GM21447 (cell line): ENCODE results near the gene VPS36.
"Not testable (repeated sequence)": the region's sequence is repeated elsewhere in the genome, so short reads cannot be mapped to it uniquely, and the experiment has no call there.

ENCODE experiments used
- ATAC-seq: cut with Tn5 transposase; IDR thresholded peaks from one replicate; pipeline ENCODE4 v1.9.1; 2021; ENCODE audit not compliant: unreplicated experiment

Gene VPS36

DNA sequence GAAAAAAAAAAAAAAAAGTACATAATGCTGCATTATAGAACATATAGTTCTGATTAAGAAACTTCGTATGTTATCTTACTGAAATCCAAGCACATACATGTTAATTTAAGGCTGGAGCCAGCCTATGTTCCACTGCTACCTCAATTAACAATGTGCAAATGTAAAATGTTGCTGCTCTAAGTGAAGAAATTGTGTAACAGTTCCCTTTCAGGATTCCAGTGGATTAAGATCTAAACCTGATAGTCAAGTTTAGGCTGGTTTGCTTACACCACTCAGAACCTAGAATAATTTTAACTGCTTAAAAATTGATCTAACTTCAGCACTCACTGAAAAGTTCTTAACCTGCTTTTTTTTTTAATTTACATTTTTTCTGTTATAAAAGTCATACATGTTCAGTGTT, 4.2 kb downstream of the VPS36 start:
- no peak for ATAC-seq

DNA sequence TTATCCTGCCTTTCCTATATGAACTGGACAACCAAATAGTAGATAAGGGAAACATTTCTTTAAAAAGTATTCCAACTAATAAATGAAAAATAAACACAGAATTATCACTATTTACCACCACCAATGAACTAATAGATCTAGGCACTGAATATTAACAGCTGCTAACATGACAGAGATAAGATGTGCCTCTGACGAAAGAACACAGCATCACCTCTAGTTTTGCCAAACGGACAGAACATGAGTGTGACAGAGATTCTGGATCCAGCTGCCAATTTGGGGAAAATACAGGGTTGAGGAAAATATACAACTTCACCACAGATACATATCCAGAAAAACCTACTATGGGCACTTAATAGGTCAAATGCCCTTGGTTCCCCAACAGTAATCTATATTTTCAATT, 18.0 kb downstream of the VPS36 start:
- ATAC-seq = no peak

DNA sequence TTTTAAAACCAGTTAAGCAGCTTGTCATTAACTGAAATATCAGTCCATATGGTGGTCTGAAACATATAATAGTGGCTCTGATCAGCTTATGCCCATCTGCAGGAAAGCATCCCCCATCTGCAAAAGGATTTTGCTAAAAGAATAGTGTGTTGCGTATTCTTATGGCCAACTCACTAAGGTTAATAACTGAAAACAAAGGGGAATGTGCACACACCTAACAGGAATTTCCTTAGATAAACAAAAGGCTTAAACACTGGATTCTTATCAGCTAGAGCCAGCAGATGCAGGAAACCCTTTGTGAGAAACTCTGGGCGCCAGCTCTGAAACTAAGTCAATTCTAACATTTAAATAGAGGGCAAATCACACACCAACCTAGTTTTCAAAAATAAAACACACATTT, 22.1 kb downstream of the VPS36 start:
- no peak for ATAC-seq

DNA sequence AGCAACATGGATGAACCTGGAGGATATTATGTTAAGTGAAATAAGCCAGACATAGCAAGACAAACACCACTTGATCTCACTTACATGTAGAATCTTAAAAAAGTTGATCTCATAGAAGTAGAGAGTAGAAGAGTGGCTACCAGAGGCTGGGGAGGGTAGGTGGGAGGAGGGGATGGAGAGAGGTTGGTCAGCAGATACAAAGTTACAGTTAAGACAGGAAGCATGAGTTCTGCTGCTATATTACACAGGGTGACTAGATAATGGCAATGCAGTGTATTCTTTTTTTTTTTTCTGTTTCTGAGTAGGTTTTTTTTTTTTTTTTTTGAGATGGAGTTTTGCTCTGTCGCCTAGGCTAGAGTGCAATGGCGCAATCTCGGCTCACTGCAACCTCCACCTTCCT, 29.2 kb downstream of the VPS36 start:
- no peak for ATAC-seq

DNA sequence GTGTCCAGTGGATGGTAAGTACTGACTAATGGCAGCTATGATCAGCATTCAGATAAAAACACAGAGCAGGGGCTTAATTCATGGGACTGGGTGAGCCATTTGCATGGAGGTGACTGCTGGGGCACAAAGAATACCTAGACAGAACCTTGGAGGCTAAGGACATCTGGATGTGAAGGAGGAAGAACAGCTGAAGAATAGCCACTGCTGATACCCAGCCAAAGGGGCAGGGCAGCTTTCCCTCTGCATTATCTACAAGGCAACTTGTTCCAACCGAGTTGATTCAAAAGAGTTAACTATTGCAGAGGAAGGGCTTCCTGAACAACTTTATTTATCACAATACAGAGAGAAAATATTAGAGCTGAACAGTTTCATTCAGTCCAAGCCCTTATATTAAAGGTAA, 31.4 kb downstream of the VPS36 start:
- no peak for ATAC-seq

DNA sequence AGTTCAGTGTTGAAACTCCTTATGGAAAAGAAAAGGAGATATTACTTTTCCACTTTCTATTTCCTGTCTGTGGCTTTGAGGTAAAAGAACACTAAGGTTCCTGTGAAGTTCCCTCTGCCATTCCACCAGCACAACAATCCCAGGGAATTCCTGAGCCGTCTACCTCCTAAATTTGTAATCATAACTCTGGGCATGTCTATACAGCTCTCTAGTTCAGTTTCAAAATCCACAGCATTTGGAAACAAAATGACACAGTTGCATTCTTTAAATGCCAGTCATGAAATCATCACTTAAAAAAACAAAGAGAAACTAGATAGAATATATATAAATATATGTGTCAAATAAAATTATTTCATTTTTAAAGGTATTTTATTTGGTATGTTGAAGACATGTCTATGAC, 35.5 kb downstream of the VPS36 start:
- no peak for ATAC-seq

DNA sequence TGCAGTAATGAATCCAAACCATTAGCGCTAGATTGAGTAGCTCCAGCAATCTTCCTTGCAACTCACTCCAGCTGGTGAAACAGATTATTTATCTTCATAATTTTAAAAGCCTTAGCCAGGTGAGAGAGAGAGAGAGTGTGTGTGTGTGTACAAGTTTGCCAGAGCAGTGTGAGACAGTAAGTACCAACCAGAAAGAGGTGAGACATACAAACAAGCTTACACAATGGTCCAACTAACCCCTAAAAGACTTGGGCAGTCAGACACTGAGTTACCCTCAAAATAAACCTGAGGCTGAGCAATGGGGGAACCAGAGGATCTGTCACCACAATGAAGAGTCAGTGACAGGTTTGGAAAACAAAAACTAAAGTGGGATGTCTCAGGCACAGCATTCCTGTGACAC, 36.4 kb downstream of the VPS36 start:
- ATAC-seq = no peak

DNA sequence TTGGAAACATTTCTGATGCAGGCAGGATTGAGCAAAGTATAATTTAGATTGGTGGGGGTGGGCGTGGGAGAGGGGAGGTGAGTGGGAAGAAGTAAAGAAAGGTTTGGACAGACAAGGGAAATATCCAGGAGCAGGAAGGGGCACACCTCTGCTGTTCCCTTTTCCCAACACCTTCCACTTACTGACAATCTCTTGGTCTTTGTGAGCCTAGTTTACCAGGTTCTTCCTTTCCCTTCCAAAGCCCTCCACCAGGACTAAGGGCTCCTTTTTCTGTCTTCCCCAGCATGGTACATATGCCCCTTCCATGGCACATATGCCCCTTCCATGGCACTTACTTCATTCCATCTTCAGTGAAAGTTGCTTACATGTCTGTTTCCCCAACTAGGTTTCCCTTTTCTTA, 38.3 kb downstream of the VPS36 start:
- no peak for ATAC-seq

DNA sequence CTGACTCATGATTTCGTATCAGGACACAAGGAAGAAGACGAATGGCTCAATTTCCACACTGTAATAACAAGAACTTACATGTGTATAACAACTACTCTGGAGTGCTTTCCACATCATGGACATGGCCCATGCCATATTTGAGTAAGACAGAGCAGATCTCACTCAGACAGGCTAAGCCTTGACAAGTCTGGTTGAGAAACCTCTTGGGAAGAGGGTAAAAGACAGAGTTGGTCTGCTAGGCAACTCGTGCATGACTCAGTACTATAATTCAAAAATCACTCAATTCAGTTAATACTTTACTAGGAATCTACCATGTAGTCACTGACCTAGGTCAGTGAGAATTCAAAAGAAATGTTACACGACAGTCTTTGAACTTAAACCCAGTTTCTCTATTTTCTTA, 38.8 kb downstream of the VPS36 start:
- ATAC-seq = peak; percentile 94

DNA sequence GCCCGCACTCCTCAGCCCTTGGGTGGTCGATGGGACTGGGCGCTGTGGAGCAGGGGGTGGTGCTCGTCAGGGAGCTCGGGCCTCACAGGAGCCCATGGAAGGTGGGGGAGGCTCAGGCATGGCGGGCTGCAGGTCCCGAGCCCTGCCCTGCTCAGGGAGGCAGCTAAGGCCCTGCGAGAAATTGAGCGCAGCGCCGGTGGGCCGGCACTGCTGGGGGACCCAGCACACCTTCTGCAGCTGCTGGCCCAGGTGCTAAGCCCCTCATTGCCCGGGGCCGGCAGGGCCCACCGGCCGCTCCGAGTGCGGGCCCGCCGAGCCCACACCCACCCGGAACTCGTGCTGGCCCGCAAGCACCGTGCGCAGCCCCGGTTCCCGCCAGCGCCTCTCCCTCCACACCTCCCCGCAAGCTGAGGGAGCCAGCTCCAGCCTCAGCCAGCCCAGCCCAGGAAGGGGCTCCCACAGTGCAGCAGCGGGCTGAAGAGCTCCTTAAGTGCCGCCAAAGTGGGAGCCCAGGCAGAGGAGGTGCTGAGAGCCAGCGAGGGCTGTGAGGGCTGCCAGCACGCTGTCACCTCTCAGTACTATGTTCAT, 42.3 kb downstream of the VPS36 start:
- ATAC-seq = not testable (repeated sequence)

DNA sequence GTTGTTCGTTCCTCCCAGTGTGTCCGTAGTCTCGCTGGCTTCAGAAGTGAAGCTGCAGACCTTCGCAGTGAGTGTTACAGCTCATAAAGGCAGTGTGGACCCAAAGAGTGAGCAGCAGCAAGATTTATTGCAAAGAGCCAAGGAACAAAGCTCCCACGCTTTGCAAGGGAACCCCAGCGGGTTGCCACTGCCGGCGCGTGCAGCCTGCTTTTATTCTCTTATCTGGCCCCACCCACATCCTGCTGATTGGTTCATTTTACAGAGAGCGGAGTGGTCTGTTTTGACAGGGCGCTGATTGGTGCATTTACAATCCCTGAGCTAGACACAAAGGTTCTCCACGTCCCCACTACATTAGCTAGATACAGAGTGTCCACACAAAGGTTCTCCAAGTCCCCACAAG, 43.0 kb downstream of the VPS36 start:
- not testable (repeated sequence) for ATAC-seq

DNA sequence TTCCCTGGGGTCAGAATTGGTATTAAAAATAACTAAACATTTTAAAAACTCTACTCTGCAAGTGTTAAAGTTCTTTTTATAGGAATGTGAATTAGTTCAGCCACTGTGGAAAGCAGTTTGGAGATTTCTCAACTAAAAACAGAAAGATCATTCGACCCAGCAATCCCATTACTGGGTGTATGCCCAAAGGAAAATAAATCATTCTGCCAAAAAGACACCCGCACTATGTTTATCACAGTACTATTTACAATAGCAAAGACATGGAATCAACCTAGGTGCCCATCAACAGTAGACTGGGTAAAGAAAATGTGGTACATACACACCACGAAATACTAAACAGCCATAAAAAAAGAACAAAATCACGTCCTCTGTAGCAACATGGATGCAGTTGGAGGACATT, 43.8 kb downstream of the VPS36 start:
- no peak for ATAC-seq

DNA sequence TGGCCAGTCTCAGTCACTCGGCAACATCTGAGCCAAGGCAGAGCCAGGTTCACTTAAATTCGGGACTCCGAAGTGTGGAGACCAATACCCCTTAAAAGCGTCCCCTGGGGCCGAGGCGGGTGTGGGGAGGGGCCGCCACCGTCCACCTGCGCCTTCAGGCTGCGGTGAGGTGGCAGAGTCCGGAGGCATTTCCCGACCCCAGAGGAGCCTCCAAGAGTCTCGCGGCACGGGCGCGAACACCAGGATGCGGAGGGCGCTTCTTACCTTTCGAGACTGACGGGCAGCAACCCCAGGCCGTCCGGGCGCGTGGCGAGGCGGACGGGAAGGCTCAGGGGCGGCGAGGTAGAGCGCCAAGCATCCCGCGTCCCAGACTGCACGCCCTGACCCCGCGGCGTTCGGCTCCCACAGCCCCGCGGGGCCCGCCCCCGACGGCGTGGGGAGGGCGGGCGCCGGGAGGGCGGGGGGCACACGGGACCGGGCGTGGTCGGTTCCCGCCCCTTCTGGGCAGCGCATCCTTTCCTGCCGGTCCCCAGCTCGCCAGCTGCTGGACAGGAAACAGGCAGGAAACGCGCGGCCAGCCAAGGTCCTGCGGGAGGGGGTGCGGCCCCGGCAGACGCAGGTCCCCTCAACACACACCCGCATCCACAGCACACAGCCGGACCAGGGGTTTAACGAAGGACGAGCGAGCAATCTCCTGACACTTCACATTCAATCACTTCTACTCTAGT, 44.5 kb downstream of the VPS36 start, which contains the start of gene THSD1:
Gene THSD1 (minus strand): TSS at position 406 of the 728 bp plus-strand sequence. CDS start 3,572 bp downstream, outside the sequence.
- no peak for ATAC-seq

DNA sequence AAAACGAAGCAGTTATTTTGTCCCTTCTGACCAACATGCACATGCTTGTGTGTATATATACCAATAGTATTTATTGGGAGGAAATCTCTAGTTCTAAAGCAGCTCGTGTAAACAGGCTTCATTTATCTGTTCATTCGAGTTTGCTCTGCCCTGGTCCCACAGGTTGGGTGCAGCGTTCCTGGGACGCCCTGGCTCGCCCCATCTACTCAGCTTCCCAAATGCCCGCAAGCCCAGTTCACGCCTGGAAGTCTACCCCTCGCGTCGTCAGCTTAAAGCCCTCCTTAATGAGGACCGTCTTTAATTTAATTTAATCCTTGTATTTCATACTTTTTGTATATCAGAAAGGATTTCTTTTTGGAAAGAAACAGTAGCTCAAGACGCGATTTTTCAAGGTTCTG, 45.1 kb downstream of the VPS36 start:
- ATAC-seq = no peak

DNA sequence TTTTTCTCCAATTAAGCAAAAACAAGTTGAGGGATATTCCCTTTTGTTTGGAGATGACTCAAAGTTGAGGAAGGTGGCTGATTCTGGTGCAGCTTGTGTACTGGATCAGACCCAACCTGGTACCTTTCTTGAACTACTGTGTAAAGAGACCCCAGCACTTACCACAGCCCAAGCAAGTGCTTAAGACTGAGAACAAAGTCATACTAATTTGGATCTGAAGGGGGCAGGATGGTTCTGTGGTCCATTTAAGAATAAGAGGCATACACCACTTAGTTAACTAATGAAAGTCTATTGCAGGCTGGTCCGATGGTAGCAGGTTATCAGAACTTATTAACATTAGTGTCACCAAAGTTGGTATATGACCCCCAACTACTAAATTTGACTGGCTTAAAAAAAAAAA, 50.7 kb downstream of the VPS36 start:
- ATAC-seq = no peak

DNA sequence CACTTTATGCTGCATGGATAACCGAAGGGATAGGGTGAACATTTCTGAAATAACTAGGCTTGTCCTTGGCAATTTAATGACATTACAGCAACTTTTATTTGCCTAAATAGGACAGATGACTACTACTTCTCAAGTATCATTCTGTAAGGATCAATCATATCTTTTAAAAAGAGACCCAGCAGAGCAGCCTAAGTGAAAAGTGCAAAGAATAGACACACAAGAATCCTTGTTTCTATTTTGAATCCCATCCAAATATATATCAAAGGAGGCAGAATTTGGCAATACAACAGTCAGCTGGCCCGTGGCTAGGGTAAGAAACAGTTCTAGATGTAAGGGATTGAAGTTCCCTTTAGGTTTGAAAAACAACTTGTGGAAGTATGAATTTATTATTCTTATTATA, 51.4 kb downstream of the VPS36 start:
- ATAC-seq = no peak

DNA sequence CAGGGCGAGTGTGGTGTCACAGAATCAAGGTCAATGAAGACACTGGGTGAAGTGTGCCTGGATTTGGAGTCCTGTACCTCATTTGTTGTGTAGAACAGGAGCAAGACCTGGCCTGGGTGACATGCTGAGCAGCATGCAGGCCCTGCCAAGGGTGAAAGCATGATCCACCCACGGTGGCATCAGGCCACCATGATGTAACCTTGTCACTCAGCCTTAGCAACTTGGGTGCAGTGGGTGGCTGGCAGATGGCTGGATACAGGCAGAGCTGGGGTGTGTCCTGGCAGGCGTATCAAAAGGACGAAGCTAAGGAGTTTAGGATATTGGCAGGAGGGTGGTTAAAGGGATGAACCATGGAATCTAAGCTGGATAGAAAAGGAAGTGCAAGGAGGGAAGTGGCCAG, 54.7 kb downstream of the VPS36 start:
- no peak for ATAC-seq

DNA sequence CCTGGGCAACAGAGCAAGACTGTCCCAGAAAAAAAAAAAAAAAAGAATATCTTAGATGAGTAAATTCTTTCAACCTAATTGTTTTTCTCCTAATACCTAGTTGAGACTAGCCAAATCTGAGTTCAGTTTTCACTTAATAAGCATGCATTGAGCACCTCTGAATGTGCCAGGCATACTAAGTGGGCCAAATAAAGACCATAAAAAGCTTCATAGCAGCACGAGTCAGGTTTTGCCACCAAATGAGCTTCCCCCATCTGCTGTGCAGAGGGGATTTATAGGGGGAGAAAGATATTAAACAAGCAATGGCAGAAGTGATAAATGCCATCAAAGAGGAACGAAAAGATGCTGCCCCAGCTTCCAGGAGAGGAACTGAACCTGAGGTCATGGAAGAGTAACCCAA, 55.8 kb downstream of the VPS36 start:
- no peak for ATAC-seq

DNA sequence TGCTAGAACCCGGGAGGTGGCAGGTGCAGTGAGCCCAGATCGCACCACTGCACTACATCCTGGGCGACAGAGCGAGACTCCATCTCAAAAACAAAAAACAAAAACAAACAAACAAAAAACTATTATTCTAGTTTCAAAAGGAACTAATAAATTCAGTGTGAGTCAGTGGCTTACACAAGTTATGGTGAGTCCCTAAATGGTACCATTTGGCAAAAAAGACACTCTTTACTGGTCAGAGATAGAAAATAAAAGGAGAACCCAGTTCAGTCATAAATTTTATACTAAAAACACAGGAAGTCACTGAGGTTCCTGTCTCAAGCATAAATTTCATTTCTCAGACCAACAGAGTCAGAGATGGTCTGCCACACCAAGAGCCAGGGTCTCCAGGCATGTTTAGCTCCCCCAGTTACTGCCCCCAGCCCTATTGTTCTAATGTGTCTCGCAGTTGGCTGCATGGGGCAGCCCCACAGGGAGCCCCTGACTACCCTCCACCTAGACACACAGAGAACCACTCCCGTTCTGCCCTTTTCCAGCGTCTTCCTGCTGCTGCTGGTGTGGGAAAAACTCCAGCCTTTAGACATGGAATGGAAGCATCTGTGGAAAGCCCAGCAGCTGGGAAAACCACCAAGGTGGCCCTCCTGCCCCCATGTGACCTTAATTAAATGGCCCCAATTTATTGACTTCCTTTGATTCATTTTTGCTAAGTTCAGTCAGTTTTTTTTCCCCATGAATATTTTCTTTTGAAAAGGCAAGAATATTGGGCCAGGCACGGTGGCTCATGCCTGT, 56.7 kb downstream of the VPS36 start:
- ATAC-seq = no peak

DNA sequence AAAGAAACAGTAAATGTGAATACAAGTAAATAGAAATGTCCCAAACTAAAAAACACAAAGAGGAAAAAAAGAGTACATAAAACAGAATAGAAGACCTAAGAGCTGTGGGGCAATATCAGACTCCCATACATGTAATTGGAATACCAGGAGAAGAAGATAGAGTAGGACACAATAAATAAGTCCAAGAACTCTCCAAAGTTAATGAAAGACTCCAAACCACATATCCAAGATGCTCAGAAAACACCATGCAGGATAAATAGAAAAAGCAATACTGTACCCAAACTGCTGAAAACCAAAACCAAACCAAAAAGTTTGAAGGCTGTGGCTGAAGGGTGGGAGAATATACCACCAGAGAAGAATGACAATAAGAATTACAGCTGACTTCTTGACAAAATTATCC, 62.7 kb downstream of the VPS36 start:
- ATAC-seq = no peak

DNA sequence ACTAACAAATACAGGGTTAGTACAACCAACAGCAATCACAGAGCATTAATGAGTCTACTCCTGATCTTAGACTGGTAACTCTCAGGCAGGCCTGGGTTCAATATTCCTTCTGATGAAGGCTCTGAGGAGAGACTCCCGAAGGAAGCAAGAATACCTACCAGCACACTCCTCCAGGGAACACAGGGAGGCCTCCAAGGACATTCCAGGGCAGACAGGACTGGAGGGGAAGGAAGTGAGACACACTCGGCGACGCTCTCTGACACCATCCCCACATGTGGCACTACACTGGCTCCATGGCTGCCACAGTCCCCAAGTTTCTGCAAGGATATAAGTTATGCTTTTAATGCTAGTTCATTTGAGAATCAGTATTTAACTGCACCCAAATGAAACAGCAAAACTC, 64.6 kb downstream of the VPS36 start:
- ATAC-seq = no peak

DNA sequence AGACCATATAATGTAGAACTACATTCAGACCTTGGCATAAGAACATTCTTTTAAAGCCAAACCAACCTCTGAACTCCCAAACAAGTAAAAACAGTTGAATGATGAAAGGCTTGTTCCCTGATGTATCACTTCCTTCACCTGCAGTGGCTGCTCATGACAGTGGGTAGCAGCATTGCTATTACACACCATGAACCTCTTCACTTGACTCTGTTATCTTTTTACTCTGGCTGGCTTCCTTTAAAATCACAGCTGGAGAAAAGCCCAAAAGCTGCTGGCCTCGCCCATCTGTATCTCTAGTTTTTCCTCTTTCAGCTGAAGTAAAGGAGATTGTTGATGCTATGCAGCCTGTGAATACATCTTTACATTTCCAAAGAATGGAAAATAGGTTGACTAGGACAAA, 67.1 kb downstream of the VPS36 start:
- ATAC-seq = no peak
